HG03095 (cell line): ENCODE data around the gene NPY2R.

Experiments used
- ATAC-seq: cut with Tn5 transposase; IDR thresholded peaks from one replicate; pipeline ENCODE4 v1.9.1; 2021; ENCODE audit warnings: moderate library complexity; ENCODE audit not compliant: unreplicated experiment

The NPY2R gene

GRCh38 chr4:155248002-155248896, 39.8 kb downstream of the NPY2R start:
- no peak for ATAC-seq

- no peak for ATAC-seq
Observed at GRCh38 chr4:155249016-155249566, 40.7 kb downstream of the NPY2R start.

- no peak for ATAC-seq
Observed at GRCh38 chr4:155252327-155252726, 43.9 kb downstream of the NPY2R start.

- no peak for ATAC-seq
Observed at GRCh38 chr4:155263480-155263879, 55.0 kb downstream of the NPY2R start.

- no peak for ATAC-seq
Observed at GRCh38 chr4:155265113-155265512, 56.7 kb downstream of the NPY2R start.
